HG03521 (cell line): ENCODE data around the gene ARFIP1.

ENCODE experiments used
- ATAC-seq: cut with Tn5 transposase; IDR thresholded peaks from one replicate; pipeline ENCODE4 v1.9.1; 2021; ENCODE audit warnings: mild to moderate bottlenecking, moderate library complexity; ENCODE audit not compliant: unreplicated experiment

ARFIP1 gene

GRCh38 chr4:152957437-152958171 lies 177.8 kb downstream of the ARFIP1 start:
- no peak for ATAC-seq

GRCh38 chr4:152959080-152959479 lies 179.3 kb downstream of the ARFIP1 start:
- ATAC-seq = no peak

- no peak for ATAC-seq
These were observed 180.3 kb downstream of the ARFIP1 start for GRCh38 chr4:152960082-152960481.

- ATAC-seq = no peak
These were observed 181.4 kb downstream of the ARFIP1 start for GRCh38 chr4:152961014-152961772.

- ATAC-seq = no peak
These were observed 182.0 kb downstream of the ARFIP1 start for GRCh38 chr4:152961773-152962115.
